HEK293 (cell line): ENCODE data around the gene SLC16A11.
A peak's percentile ranks its signal among the peaks of the same experiment; 100 is the strongest.

ENCODE experiments used
- CTCF ChIA-PET: fragments of 350-600 bp; formaldehyde crosslinking; extraction: SDS; loops from one replicate; lab custom pipeline; 2021; ENCODE audit warnings: antibody characterized with exemption; lab: Yijun Ruan, JAX
- POLR2A ChIA-PET: fragments of 300-600 bp; formaldehyde crosslinking; extraction: SDS; loops from one replicate; lab custom pipeline; 2020; ENCODE audit warnings: antibody characterized with exemption, inconsistent platforms; lab: Yijun Ruan, JAX
- H3K27ac ChIP-seq: fragments of 200-500 bp; sonication (Bioruptor generic); 2 replicates; pipeline ENCODE4 v1.5.1; 2014; ENCODE audit warnings: low read depth, low read length, control low read depth, inconsistent platforms; ENCODE audit errors: extremely low read depth
- H3K36me3 ChIP-seq, 2 experiments: fragments of 200-500 bp in 1 of 2; sonication (Bioruptor generic) in 1 of 2; 1 replicate in 1 of 2; 2 replicates in 1 of 2; pipeline ENCODE4 v1.5.1; 2014 to 2017; ENCODE audit warnings: inconsistent platforms in 2 of 2, low read length in 2 of 2; ENCODE audit not compliant: control insufficient read depth in 2 of 2, insufficient read depth in 1 of 2
- H3K4me1 ChIP-seq: fragments of 200-500 bp; sonication (Bioruptor generic); 2 replicates; pipeline ENCODE4 v1.5.1; 2014; ENCODE audit warnings: mild to moderate bottlenecking, low read length, inconsistent platforms; ENCODE audit not compliant: control insufficient read depth, insufficient read depth
- H3K4me3 ChIP-seq: 2 replicates; pipeline ENCODE4 v1.5.1; 2011; ENCODE audit warnings: low read depth, mild to moderate bottlenecking, control low read depth, low read length, moderate library complexity
- H3K9me3 ChIP-seq: fragments of 200-500 bp; sonication (Bioruptor generic); 2 replicates; pipeline ENCODE4 v1.5.1; 2014; ENCODE audit warnings: low read depth, low read length, inconsistent platforms; ENCODE audit not compliant: control insufficient read depth, insufficient read depth
- GFI1B ChIP-seq: fragments of 450-650 bp; formaldehyde crosslinking; IDR thresholded peaks from 2 replicates; pipeline ENCODE4 v1.5.1; 2016; ENCODE audit warnings: missing biosample characterization, missing genetic modification characterization
- RBAK ChIP-seq: fragments of 450-650 bp; formaldehyde crosslinking; IDR thresholded peaks from 2 replicates; pipeline ENCODE4 v1.5.1; 2016; ENCODE audit warnings: missing biosample characterization, missing genetic modification characterization
- REPIN1 ChIP-seq: fragments of 450-650 bp; formaldehyde crosslinking; IDR thresholded peaks from 2 replicates; pipeline ENCODE4 v1.5.1; 2017; ENCODE audit warnings: missing biosample characterization, missing genetic modification characterization, low read depth
- TCF7L2 ChIP-seq: IDR thresholded peaks from 2 replicates; pipeline ENCODE4 v1.6.1; 2011; ENCODE audit warnings: low read depth, mild to moderate bottlenecking, inconsistent platforms, low read length, moderate library complexity, borderline replicate concordance
- ZNF114 ChIP-seq: fragments of 450-650 bp; formaldehyde crosslinking; IDR thresholded peaks from 2 replicates; pipeline ENCODE4 v1.5.0; 2017; ENCODE audit warnings: missing biosample characterization, missing genetic modification characterization
- ZNF175 ChIP-seq: fragments of 450-650 bp; formaldehyde crosslinking; IDR thresholded peaks from 2 replicates; pipeline ENCODE4 v1.5.1; 2016; ENCODE audit warnings: missing biosample characterization, missing genetic modification characterization
- ZNF239 ChIP-seq: fragments of 450-650 bp; formaldehyde crosslinking; IDR thresholded peaks from 2 replicates; pipeline ENCODE4 v1.5.1; 2016; ENCODE audit warnings: missing biosample characterization, missing genetic modification characterization
- ZNF311 ChIP-seq: fragments of 450-650 bp; formaldehyde crosslinking; IDR thresholded peaks from 2 replicates; pipeline ENCODE4 v1.5.1; 2017; ENCODE audit warnings: missing biosample characterization, missing genetic modification characterization, borderline replicate concordance
- ZNF341 ChIP-seq: fragments of 450-650 bp; formaldehyde crosslinking; IDR thresholded peaks from 2 replicates; pipeline ENCODE4; 2016; ENCODE audit warnings: low read depth, missing biosample characterization, missing genetic modification characterization
- ZNF366 ChIP-seq: fragments of 450-650 bp; formaldehyde crosslinking; conservative IDR thresholded peaks from 2 replicates; pipeline ENCODE4 v1.5.1; 2016; ENCODE audit warnings: missing biosample characterization, missing genetic modification characterization
- ZNF394 ChIP-seq: fragments of 450-650 bp; formaldehyde crosslinking; IDR thresholded peaks from 2 replicates; pipeline ENCODE4 v1.5.1; 2016; ENCODE audit warnings: missing biosample characterization, missing genetic modification characterization, mild to moderate bottlenecking, moderate library complexity, borderline replicate concordance
- ZNF416 ChIP-seq: fragments of 450-650 bp; formaldehyde crosslinking; IDR thresholded peaks from 2 replicates; pipeline ENCODE4 v1.5.1; 2016; ENCODE audit warnings: missing biosample characterization, missing genetic modification characterization
- ZNF521 ChIP-seq: fragments of 450-650 bp; formaldehyde crosslinking; IDR thresholded peaks from 2 replicates; pipeline ENCODE4 v1.5.1; 2017; ENCODE audit warnings: missing biosample characterization, mild to moderate bottlenecking, missing genetic modification characterization
- ZNF585B ChIP-seq: fragments of 450-650 bp; formaldehyde crosslinking; IDR thresholded peaks from 2 replicates; pipeline ENCODE4 v1.5.1; 2016; ENCODE audit warnings: missing biosample characterization, missing genetic modification characterization
- ZNF624 ChIP-seq: fragments of 450-650 bp; formaldehyde crosslinking; IDR thresholded peaks from 2 replicates; pipeline ENCODE4 v1.5.1; 2017; ENCODE audit warnings: missing biosample characterization, missing genetic modification characterization
- ZNF629 ChIP-seq: fragments of 450-650 bp; formaldehyde crosslinking; IDR thresholded peaks from 2 replicates; pipeline ENCODE4 v1.5.1; 2017; ENCODE audit warnings: missing biosample characterization, missing genetic modification characterization
- ZNF664 ChIP-seq: fragments of 450-650 bp; formaldehyde crosslinking; IDR thresholded peaks from 2 replicates; pipeline ENCODE4 v1.5.1; 2016; ENCODE audit warnings: missing biosample characterization, missing genetic modification characterization
- ZXDB ChIP-seq: fragments of 450-650 bp; formaldehyde crosslinking; IDR thresholded peaks from 2 replicates; pipeline ENCODE4 v1.5.1; 2016; ENCODE audit warnings: missing biosample characterization, missing genetic modification characterization
- TF ChIP-seq, protein P1 (sequence below): fragments of 450-650 bp; formaldehyde crosslinking; IDR thresholded peaks from 2 replicates; pipeline ENCODE4 v1.5.1; 2016; ENCODE audit warnings: missing biosample characterization, missing genetic modification characterization, borderline replicate concordance
- TF ChIP-seq, protein P2 (sequence below): fragments of 450-650 bp; formaldehyde crosslinking; IDR thresholded peaks from 2 replicates; pipeline ENCODE4 v1.5.1; 2016; ENCODE audit warnings: missing biosample characterization, missing genetic modification characterization
- TF ChIP-seq, protein P3 (sequence below): fragments of 450-650 bp; formaldehyde crosslinking; IDR thresholded peaks from 2 replicates; pipeline ENCODE4 v1.5.1; 2016; ENCODE audit warnings: missing biosample characterization, missing genetic modification characterization

SLC16A11 gene

DNA sequence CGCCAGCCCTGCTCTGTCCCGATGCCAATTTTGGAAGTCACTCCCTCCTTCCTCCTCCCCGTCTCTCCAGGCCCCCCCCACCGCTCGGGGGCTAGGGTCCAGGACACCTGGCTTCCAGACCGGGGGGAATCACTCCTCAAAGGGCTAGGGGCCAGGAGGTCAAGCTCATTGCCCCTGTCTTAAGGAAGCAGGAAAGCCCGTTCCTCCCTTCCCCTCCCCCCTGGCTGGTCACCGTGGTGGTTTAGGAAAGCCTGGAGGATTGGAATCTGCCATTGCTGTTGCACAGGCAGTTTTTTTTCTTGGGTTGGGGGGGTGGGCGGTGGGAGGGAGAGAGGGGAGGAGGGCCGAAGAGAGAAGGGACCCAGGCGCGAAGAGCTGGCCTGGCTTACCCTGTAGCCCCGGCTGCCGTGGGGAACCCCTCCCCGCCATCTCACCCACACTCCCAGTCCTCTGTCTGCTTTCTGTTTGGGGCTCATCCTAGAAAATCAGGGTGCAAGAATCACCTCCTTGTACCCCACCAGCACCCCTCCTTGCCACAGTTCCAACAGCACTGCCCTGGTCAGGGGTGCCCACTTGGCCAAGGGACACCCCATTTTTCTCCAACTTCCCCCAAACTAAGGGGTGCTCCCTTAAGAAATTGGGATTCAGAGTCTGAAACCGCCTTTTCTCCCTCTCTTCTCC is 23.9 kb downstream of the SLC16A11 start (continued):
- TF ChIP-seq, protein P1, sequence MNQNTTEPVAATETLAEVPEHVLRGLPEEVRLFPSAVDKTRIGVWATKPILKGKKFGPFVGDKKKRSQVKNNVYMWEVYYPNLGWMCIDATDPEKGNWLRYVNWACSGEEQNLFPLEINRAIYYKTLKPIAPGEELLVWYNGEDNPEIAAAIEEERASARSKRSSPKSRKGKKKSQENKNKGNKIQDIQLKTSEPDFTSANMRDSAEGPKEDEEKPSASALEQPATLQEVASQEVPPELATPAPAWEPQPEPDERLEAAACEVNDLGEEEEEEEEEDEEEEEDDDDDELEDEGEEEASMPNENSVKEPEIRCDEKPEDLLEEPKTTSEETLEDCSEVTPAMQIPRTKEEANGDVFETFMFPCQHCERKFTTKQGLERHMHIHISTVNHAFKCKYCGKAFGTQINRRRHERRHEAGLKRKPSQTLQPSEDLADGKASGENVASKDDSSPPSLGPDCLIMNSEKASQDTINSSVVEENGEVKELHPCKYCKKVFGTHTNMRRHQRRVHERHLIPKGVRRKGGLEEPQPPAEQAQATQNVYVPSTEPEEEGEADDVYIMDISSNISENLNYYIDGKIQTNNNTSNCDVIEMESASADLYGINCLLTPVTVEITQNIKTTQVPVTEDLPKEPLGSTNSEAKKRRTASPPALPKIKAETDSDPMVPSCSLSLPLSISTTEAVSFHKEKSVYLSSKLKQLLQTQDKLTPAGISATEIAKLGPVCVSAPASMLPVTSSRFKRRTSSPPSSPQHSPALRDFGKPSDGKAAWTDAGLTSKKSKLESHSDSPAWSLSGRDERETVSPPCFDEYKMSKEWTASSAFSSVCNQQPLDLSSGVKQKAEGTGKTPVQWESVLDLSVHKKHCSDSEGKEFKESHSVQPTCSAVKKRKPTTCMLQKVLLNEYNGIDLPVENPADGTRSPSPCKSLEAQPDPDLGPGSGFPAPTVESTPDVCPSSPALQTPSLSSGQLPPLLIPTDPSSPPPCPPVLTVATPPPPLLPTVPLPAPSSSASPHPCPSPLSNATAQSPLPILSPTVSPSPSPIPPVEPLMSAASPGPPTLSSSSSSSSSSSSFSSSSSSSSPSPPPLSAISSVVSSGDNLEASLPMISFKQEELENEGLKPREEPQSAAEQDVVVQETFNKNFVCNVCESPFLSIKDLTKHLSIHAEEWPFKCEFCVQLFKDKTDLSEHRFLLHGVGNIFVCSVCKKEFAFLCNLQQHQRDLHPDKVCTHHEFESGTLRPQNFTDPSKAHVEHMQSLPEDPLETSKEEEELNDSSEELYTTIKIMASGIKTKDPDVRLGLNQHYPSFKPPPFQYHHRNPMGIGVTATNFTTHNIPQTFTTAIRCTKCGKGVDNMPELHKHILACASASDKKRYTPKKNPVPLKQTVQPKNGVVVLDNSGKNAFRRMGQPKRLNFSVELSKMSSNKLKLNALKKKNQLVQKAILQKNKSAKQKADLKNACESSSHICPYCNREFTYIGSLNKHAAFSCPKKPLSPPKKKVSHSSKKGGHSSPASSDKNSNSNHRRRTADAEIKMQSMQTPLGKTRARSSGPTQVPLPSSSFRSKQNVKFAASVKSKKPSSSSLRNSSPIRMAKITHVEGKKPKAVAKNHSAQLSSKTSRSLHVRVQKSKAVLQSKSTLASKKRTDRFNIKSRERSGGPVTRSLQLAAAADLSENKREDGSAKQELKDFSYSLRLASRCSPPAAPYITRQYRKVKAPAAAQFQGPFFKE: no peak
- no peak for TF ChIP-seq ZNF416
- TF ChIP-seq GFI1B (tag by site-specific recombination): no peak
- no peak for TF ChIP-seq ZNF311
- TF ChIP-seq ZNF624 (tag by site-specific recombination): no peak
- no peak for TF ChIP-seq ZNF394 (tag by site-specific recombination)
- no peak for TF ChIP-seq ZNF521 (tag by site-specific recombination)
- TF ChIP-seq ZNF629 (tag by site-specific recombination): no peak
- TF ChIP-seq REPIN1: no peak
- TF ChIP-seq ZXDB (tag by site-specific recombination): no peak; the same call in 1 of the 2 replicates
- TF ChIP-seq TCF7L2: no peak
- TF ChIP-seq ZNF585B (tag by site-specific recombination): no peak
- TF ChIP-seq ZNF664: no peak
- peak; percentile 78; the same call in 1 of the 2 replicates for TF ChIP-seq ZNF366 (tag by site-specific recombination)
- TF ChIP-seq ZNF239 (tag by site-specific recombination): no peak
- TF ChIP-seq, protein P2, sequence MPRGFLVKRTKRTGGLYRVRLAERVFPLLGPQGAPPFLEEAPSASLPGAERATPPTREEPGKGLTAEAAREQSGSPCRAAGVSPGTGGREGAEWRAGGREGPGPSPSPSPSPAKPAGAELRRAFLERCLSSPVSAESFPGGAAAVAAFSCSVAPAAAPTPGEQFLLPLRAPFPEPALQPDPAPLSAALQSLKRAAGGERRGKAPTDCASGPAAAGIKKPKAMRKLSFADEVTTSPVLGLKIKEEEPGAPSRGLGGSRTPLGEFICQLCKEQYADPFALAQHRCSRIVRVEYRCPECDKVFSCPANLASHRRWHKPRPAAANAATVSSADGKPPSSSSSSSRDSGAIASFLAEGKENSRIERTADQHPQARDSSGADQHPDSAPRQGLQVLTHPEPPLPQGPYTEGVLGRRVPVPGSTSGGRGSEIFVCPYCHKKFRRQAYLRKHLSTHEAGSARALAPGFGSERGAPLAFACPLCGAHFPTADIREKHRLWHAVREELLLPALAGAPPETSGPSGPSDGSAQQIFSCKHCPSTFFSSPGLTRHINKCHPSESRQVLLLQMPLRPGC (tag by site-specific recombination): no peak
- TF ChIP-seq RBAK (tag by site-specific recombination): no peak

DNA sequence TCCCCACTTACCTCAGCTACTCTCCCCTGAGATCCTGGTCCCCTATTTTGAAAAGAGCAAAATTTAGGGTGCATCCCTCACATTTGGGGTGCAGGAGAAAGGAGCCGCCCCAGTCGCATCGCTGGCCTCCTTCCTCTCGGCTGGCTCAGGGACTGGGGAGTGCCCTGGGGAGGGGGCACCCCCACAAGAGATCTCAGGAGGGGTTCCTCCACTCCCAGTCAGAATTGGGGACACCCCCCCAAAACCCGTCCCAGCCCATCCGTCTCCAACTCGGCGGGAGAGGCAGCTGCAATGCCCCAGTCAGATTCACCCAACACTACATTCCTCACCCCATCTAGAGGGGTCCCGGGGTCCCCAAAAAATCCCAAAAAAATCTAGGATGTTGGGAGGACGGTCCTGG is 24.5 kb downstream of the SLC16A11 start:
- POLR2A ChIA-PET: no interaction called here
- Histone ChIP-seq H3K9me3 (no peaks in the 10 kb centered on the region), H3K4me1 (peaks cover 6% of the 10 kb centered on the region; the same call in 1 of the 2 replicates), H3K27ac (peak overlapping the region; percentile 54; the same call in 1 of the 2 replicates), H3K4me3 (no peak overlapping the region), H3K36me3 (peaks cover 0 to 16% of the 10 kb centered on the region in 2 experiments; a peak in 1 of 3 replicates)
- TF ChIP-seq, protein P3, sequence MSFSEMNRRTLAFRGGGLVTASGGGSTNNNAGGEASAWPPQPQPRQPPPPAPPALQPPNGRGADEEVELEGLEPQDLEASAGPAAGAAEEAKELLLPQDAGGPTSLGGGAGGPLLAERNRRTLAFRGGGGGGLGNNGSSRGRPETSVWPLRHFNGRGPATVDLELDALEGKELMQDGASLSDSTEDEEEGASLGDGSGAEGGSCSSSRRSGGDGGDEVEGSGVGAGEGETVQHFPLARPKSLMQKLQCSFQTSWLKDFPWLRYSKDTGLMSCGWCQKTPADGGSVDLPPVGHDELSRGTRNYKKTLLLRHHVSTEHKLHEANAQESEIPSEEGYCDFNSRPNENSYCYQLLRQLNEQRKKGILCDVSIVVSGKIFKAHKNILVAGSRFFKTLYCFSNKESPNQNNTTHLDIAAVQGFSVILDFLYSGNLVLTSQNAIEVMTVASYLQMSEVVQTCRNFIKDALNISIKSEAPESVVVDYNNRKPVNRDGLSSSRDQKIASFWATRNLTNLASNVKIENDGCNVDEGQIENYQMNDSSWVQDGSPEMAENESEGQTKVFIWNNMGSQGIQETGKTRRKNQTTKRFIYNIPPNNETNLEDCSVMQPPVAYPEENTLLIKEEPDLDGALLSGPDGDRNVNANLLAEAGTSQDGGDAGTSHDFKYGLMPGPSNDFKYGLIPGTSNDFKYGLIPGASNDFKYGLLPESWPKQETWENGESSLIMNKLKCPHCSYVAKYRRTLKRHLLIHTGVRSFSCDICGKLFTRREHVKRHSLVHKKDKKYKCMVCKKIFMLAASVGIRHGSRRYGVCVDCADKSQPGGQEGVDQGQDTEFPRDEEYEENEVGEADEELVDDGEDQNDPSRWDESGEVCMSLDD (tag by site-specific recombination): peak; percentile 69; the same call in 1 of the 2 replicates
- TF ChIP-seq ZNF114 (tag by site-specific recombination) (no peak), ZNF341 (tag by site-specific recombination) (no peak), ZNF175 (tag by site-specific recombination) (no peak)
- CTCF ChIA-PET: interaction anchor here (0.6 to 2.8 kb wide), 5 partner anchors 15 to 353 kb away, joined by 3 to 21 read pairs (median 4); no protein-coding TSS in a partner anchor
